Measurements from ENCODE around the gene QDPR.

- TF ChIP-seq CTCF (IDR thresholded peaks at IDR 0.05), result no peak
- no peak for TF ChIP-seq POLR2AphosphoS5 (IDR thresholded peaks at IDR 0.05; ENCODE audit: low read depth, low read length)
Measured at GRCh38 chr4:17550549-17550948, 38.7 kb upstream of the QDPR start.

All from Panc1 (cell line).